HL-60 (cell line): ENCODE measurements around the gene RNASEH2A.

Experiments used
- DNase-seq, 2 experiments: peaks; one replicate each; pipeline ENCODE4 v3.0.0-alpha.2; 2010 to 2020; ENCODE audit warnings: low read depth in 1 of 2, low spot score in 1 of 2
- H3K27ac ChIP-seq: fragments of 250-450 bp; sonication (Bioruptor Pico); replicated peaks from 2 replicates; pipeline ENCODE4 v1.5.1; 2020; ENCODE audit warnings: mild to moderate bottlenecking, moderate library complexity
- H3K27me3 ChIP-seq: fragments of 250-450 bp; sonication (Bioruptor Pico); 2 replicates; pipeline ENCODE4 v1.5.1; 2021; ENCODE audit warnings: mild to moderate bottlenecking, moderate library complexity; ENCODE audit not compliant: insufficient read depth, poor library complexity, severe bottlenecking
- H3K4me3 ChIP-seq: replicated peaks from 2 replicates; pipeline ENCODE4 v1.5.1; 2011; ENCODE audit warnings: mild to moderate bottlenecking, control low read depth, low read length; ENCODE audit not compliant: insufficient read depth
- GABPA ChIP-seq: IDR thresholded peaks from 2 replicates; pipeline ENCODE4 v1.6.1; 2012; ENCODE audit warnings: low read depth
- POLR2AphosphoS5 ChIP-seq: IDR thresholded peaks from 2 replicates; pipeline ENCODE4 v1.6.1; 2012; ENCODE audit warnings: low read depth
- SPI1 ChIP-seq: IDR thresholded peaks from 2 replicates; pipeline ENCODE4 v1.6.1; 2012; ENCODE audit warnings: low read depth, mild to moderate bottlenecking, borderline replicate concordance
- TF ChIP-seq, protein P1 (sequence below): IDR thresholded peaks from one replicate; pipeline ENCODE4 v1.5.1; 2011; ENCODE audit warnings: low read length, control low read depth, inconsistent platforms; ENCODE audit not compliant: insufficient read depth
- TF ChIP-seq, protein P2 (sequence below): IDR thresholded peaks from 2 replicates; pipeline ENCODE4 v1.6.1; 2012; ENCODE audit warnings: low read depth; ENCODE audit not compliant: insufficient replicate concordance

RNASEH2A gene

DNA sequence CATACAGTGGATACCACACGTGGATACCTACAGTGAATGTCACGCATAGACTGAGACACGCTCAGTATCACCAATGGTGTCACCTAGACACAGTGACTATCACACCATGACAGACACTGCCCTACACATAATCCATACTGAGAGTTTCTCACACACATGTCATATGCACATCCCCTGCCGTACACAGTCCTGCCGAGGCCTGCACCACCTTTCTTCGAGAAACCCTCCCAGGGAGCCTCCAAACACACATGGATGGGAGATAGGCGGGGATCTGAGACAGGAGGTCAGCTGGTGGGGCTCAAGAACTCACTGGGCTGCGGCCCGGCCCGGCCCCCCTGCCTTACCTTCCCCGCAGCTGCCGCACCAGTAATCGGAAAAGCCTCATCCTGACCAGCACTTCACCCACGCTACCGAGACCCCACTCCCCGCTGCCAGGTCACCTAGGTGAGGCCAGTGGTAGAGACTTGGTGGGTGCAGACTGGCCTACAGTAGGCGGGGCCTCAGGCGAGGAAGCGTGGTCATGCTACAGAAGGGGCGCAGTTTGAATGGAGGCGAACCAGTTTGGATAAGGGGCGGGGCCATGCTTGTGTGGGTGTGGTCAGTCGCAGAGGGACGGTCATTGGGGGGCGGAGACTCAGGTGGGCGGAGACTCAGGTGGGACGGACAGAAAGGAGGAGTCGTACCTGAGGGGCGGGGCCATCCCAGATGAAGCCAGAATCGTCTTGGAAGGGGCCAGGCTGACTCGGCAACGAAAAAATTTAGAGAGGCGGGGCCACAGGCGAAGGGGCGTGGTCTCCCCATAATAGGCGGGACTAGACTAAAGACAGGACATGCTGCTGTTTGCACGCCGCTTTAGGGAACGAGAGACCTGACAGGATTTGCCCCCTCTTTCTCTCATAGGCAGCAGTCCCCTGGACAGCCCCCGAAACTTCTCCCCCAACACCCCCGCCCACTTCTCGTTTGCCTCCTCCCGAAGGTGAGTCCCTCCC lies 34.0 kb downstream of the RNASEH2A start:
- no peak overlapping the region for H3K4me3 ChIP-seq

DNA sequence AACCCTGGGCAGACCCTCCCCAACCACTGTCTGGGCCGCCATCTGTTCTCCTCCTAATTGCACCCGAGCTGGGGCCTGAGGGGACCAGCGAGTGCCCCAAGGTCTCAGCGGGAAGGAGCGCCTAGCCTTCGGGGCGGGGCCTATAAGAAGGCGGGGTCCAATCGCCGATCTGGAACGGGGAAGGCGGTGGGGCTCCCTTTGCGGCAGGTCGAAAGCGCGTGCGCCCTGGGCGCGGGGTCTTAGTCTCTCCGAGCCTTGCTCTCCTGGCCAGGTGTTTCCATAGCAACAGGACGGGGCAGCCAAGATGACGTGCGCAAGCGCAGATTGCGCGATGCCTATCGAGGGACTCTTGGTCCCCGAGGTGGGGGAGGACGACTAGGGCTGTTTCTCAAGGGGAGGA lies 34.7 kb downstream of the RNASEH2A start:
- Histone ChIP-seq H3K27ac (no peak overlapping the region), H3K4me3 (no peak overlapping the region), H3K27me3 (peaks cover 56% of the 10 kb centered on the region)
- TF ChIP-seq, protein P1, sequence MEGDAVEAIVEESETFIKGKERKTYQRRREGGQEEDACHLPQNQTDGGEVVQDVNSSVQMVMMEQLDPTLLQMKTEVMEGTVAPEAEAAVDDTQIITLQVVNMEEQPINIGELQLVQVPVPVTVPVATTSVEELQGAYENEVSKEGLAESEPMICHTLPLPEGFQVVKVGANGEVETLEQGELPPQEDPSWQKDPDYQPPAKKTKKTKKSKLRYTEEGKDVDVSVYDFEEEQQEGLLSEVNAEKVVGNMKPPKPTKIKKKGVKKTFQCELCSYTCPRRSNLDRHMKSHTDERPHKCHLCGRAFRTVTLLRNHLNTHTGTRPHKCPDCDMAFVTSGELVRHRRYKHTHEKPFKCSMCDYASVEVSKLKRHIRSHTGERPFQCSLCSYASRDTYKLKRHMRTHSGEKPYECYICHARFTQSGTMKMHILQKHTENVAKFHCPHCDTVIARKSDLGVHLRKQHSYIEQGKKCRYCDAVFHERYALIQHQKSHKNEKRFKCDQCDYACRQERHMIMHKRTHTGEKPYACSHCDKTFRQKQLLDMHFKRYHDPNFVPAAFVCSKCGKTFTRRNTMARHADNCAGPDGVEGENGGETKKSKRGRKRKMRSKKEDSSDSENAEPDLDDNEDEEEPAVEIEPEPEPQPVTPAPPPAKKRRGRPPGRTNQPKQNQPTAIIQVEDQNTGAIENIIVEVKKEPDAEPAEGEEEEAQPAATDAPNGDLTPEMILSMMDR: no peak
- TF ChIP-seq POLR2AphosphoS5 (no peak), SPI1 (no peak), GABPA (no peak)
- TF ChIP-seq, protein P2, sequence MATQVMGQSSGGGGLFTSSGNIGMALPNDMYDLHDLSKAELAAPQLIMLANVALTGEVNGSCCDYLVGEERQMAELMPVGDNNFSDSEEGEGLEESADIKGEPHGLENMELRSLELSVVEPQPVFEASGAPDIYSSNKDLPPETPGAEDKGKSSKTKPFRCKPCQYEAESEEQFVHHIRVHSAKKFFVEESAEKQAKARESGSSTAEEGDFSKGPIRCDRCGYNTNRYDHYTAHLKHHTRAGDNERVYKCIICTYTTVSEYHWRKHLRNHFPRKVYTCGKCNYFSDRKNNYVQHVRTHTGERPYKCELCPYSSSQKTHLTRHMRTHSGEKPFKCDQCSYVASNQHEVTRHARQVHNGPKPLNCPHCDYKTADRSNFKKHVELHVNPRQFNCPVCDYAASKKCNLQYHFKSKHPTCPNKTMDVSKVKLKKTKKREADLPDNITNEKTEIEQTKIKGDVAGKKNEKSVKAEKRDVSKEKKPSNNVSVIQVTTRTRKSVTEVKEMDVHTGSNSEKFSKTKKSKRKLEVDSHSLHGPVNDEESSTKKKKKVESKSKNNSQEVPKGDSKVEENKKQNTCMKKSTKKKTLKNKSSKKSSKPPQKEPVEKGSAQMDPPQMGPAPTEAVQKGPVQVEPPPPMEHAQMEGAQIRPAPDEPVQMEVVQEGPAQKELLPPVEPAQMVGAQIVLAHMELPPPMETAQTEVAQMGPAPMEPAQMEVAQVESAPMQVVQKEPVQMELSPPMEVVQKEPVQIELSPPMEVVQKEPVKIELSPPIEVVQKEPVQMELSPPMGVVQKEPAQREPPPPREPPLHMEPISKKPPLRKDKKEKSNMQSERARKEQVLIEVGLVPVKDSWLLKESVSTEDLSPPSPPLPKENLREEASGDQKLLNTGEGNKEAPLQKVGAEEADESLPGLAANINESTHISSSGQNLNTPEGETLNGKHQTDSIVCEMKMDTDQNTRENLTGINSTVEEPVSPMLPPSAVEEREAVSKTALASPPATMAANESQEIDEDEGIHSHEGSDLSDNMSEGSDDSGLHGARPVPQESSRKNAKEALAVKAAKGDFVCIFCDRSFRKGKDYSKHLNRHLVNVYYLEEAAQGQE: no peak
- no peak for DNase-seq

More for the DNA sequence above, 34.0 kb downstream of the RNASEH2A start:
- Histone ChIP-seq H3K27ac (no peak overlapping the region), H3K27me3 (peaks cover 63% of the 10 kb centered on the region)
- peak; percentile 35 to 44 for DNase-seq
- TF ChIP-seq SPI1: no peak
- TF ChIP-seq, protein P2: no peak
- TF ChIP-seq GABPA: no peak
- TF ChIP-seq, protein P1: no peak
- no peak for TF ChIP-seq POLR2AphosphoS5

DNA sequence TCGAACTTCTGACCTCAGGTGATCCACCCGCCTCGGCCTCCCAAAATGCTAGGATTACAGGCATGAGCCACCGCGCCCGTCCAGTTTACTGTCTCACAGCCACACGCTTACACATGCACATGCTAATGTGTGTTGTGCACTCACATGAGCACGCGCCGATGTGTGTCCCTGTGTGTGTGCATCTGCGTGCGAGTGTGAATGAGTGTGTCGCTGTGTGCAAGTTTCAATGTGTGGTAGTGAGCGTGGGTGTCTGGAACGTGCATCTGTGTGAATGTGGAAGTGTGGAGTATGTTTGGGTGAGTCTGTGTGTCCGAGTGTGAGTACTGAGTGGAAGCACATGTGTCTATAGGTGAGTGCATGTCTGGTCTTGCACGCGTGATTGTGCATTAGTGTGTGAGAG lies 36.1 kb downstream of the RNASEH2A start:
- no peak overlapping the region for H3K4me3 ChIP-seq

More for the DNA sequence above, 36.1 kb downstream of the RNASEH2A start:
- Histone ChIP-seq H3K27ac (no peak overlapping the region), H3K27me3 (peaks cover 42% of the 10 kb centered on the region)
- no peak for DNase-seq
- TF ChIP-seq, protein P1: no peak
- TF ChIP-seq, protein P2: no peak
- no peak for TF ChIP-seq POLR2AphosphoS5
- no peak for TF ChIP-seq GABPA
- no peak for TF ChIP-seq SPI1
